ENCODE data around the gene TRMO. TPM values are rescaled to one million over a fixed set of nuclear protein-coding genes. Genes with fewer than 3 reads are reported as not detected.

Gene TRMO
- total and polyA plus RNA-seq, 9 of the 15 experiments (the other 6 are each of a cell fraction or from before 2014, with no cell fraction given), result 5.6 to 22.4 (median 16.2) TPM

GRCh38 chr9:97925497-97926334, 3.4 kb upstream of the TRMO start (continued):
- TF ChIP-seq CEBPZ (IDR thresholded peaks at IDR 0.05; ENCODE audit: borderline replicate concordance, low read depth, low read length) (no peak), NFE2 (IDR thresholded peaks at IDR 0.05; ENCODE audit: low read depth) (no peak), EZH2 (IDR thresholded peaks at IDR 0.05; ENCODE audit: borderline replicate concordance, low read depth, low read length) (no peak), SNRNP70 (optimal IDR thresholded peaks at IDR 0.05; ENCODE audit: low read depth, low read length) (no peak), ZNF778 (CRISPR knock-in tag; IDR thresholded peaks at IDR 0.05) (no peak), POU5F1 (IDR thresholded peaks at IDR 0.05; ENCODE audit: borderline replicate concordance, low read depth, low read length, partially characterized antibody) (no peak), ZNF354B (CRISPR knock-in tag; IDR thresholded peaks at IDR 0.05) (no peak), EWSR1 (IDR thresholded peaks at IDR 0.05; ENCODE audit: borderline replicate concordance, low read depth, partially characterized antibody) (peak; percentile 76), PCBP2 (IDR thresholded peaks at IDR 0.05; ENCODE audit: low read depth, low read length, poor library complexity, severe bottlenecking) (no peak), NR1H2 (CRISPR knock-in tag; IDR thresholded peaks at IDR 0.05) (no peak), UBTF (IDR thresholded peaks at IDR 0.05; ENCODE audit: borderline replicate concordance in 1 of 2, low read depth in 2 of 2, low read length in 2 of 2) (no peak), BACH1 (tag; IDR thresholded peaks at IDR 0.05) (no peak), HDAC6 (IDR thresholded peaks at IDR 0.05; ENCODE audit: low read depth, low read length) (no peak), KDM4B (IDR thresholded peaks at IDR 0.05; ENCODE audit: borderline replicate concordance in 2 of 2, low read depth in 1 of 2) (no peak), ZBTB7A (IDR thresholded peaks at IDR 0.05; ENCODE audit: borderline replicate concordance, control insufficient read depth, low read depth, low read length) (no peak), ZBED1 (IDR thresholded peaks at IDR 0.05) (no peak), NCOA4 (IDR thresholded peaks at IDR 0.05; ENCODE audit: partially characterized antibody) (no peak), ZNF184 (CRISPR knock-in tag; IDR thresholded peaks at IDR 0.05) (no peak), ADNP (tag; IDR thresholded peaks at IDR 0.05) (no peak)
- TF ChIP-seq, protein P1, sequence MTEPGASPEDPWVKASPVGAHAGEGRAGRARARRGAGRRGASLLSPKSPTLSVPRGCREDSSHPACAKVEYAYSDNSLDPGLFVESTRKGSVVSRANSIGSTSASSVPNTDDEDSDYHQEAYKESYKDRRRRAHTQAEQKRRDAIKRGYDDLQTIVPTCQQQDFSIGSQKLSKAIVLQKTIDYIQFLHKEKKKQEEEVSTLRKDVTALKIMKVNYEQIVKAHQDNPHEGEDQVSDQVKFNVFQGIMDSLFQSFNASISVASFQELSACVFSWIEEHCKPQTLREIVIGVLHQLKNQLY (CRISPR knock-in tag; conservative IDR thresholded peaks at IDR 0.05), result no peak
- TF ChIP-seq, protein P2, sequence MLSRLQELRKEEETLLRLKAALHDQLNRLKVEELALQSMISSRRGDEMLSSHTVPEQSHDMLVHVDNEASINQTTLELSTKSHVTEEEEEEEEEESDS (CRISPR knock-in tag; IDR thresholded peaks at IDR 0.05), result no peak
